AG04449 (cell line): ENCODE measurements around the gene CAPN10.
"Not testable (repeated sequence)": the region's sequence is repeated elsewhere in the genome, so short reads cannot be mapped to it uniquely, and the experiment has no call there.

ENCODE experiments used
- CTCF ChIA-PET: fragments of 350-600 bp; formaldehyde crosslinking; extraction: SDS; loops from one replicate; lab custom pipeline; 2021; ENCODE audit warnings: antibody characterized with exemption; lab: Yijun Ruan, JAX
- POLR2A ChIA-PET: fragments of 400-600, 350-600 bp; formaldehyde crosslinking; extraction: SDS; loops from one replicate; lab custom pipeline; 2020; ENCODE audit warnings: antibody characterized with exemption, inconsistent platforms; lab: Yijun Ruan, JAX
- DNase-seq: peaks from one replicate; pipeline ENCODE4 v3.0.0-alpha.2; 2010; ENCODE audit warnings: low read depth, low spot score
- H3K4me3 ChIP-seq: 2 replicates; pipeline ENCODE4 v1.5.1; 2011; ENCODE audit warnings: low read depth, mild to moderate bottlenecking, control low read depth, low read length
- TF ChIP-seq, protein P1 (sequence below): IDR thresholded peaks from one replicate; pipeline ENCODE4 v1.5.1; 2011; ENCODE audit warnings: mild to moderate bottlenecking, moderate library complexity, low read length, control low read depth, inconsistent platforms; ENCODE audit not compliant: insufficient read depth; ENCODE audit errors: missing control alignments

Gene CAPN10, protein sequence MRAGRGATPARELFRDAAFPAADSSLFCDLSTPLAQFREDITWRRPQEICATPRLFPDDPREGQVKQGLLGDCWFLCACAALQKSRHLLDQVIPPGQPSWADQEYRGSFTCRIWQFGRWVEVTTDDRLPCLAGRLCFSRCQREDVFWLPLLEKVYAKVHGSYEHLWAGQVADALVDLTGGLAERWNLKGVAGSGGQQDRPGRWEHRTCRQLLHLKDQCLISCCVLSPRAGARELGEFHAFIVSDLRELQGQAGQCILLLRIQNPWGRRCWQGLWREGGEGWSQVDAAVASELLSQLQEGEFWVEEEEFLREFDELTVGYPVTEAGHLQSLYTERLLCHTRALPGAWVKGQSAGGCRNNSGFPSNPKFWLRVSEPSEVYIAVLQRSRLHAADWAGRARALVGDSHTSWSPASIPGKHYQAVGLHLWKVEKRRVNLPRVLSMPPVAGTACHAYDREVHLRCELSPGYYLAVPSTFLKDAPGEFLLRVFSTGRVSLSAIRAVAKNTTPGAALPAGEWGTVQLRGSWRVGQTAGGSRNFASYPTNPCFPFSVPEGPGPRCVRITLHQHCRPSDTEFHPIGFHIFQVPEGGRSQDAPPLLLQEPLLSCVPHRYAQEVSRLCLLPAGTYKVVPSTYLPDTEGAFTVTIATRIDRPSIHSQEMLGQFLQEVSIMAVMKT

DNA sequence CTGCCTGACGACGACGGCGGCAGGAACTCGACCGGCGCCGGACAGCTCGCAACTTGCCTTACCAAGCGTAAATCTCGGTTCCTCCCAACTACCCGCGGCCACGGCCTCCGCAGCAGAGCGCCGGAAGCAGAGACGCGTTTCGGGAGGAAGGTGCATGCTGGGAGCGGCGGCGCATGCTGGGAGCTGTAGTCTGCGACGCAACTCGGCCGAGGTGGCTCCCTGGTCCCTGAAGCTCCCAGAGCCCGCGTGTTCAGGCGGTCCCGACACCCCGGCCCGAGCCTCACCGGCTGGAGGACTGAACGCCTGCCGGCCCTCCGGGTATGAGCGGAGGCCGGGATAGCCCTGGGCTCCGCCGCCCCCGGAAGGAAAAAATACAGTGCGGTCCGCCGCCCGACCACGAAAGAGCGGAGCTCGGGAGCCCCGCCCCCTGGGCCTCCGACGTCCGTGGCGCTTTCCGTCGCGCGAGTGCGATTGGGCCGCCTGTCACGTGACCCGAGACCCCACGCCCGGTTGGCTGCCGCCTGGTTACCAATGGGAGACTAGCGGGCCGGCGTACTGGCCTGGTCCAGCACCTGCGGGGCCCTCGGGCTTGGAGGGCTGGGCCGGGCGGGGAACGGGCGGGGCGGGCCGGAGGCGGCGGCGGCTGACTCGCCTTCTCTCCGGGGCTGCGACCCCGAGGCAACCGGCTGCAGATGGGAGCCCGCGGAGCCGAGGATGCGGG lies at the start of gene CAPN10:
TSS of gene CAPN10 (plus strand) at position 537 of the 721 bp plus-strand sequence. CDS start at position 715, 178 bp downstream.
- peak within 1 kb of the TSS; percentile 72 for H3K4me3 ChIP-seq
- TF ChIP-seq, protein P1, sequence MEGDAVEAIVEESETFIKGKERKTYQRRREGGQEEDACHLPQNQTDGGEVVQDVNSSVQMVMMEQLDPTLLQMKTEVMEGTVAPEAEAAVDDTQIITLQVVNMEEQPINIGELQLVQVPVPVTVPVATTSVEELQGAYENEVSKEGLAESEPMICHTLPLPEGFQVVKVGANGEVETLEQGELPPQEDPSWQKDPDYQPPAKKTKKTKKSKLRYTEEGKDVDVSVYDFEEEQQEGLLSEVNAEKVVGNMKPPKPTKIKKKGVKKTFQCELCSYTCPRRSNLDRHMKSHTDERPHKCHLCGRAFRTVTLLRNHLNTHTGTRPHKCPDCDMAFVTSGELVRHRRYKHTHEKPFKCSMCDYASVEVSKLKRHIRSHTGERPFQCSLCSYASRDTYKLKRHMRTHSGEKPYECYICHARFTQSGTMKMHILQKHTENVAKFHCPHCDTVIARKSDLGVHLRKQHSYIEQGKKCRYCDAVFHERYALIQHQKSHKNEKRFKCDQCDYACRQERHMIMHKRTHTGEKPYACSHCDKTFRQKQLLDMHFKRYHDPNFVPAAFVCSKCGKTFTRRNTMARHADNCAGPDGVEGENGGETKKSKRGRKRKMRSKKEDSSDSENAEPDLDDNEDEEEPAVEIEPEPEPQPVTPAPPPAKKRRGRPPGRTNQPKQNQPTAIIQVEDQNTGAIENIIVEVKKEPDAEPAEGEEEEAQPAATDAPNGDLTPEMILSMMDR: no peak
- CTCF ChIA-PET: interaction anchor here (0.8 to 5.0 kb wide), 12 partner anchors 10 to 353 kb away, joined by 3 to 75 read pairs (median 8); partner anchors contain the start of gene RNPEPL1
- DNase-seq: peak; percentile 47
- POLR2A ChIA-PET: interaction anchor here (0.8 to 2.3 kb wide), 7 partner anchors 13 to 29 kb away, joined by 3 to 10 read pairs (median 3); partner anchors contain the start of genes ANKMY1 and RNPEPL1

DNA sequence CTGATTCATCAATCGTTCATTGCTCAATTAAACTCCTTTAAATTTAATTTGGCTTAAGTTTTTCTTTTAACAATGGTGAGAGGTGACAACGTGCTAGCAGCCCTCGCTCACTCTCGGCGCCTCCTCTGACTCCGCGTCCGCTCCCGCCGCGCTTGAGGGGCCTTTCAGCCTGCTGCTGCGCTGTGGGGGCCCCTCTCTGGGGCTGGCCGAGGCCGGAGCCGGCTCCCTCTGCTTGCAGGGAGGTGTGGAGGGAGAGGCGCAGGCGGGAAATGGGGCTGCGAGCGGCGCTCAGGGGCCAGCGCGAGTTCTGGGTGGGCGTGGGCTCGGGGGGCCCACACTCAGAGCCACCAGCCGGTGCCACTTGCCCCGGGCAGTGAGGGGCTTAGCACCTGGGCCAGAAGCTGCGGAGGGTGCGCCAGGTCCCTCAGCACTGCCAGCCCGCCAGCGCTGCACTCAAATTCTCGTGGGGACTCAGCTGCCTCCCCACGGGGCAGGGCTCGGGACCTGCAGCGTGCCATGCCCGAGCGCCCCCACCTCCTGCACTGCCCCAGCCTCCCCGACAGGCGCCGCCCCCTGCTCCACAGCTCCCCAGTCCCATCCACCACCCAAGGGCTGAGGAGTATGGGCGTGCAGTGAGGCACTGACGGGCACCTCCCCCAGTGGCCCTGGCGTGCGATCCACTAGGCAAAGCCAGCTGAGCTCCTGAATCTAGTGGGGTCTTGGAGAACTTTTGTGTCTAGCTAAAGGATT lies 48.3 kb upstream of the CAPN10 start:
- DNase-seq: no peak
- POLR2A ChIA-PET: no interaction called here
- CTCF ChIA-PET: interaction anchor here (1.4 kb wide), 1 partner anchor 24 kb away, joined by 6 read pairs; no protein-coding TSS in a partner anchor
- no peak overlapping the region for H3K4me3 ChIP-seq
- TF ChIP-seq, protein P1: no peak

DNA sequence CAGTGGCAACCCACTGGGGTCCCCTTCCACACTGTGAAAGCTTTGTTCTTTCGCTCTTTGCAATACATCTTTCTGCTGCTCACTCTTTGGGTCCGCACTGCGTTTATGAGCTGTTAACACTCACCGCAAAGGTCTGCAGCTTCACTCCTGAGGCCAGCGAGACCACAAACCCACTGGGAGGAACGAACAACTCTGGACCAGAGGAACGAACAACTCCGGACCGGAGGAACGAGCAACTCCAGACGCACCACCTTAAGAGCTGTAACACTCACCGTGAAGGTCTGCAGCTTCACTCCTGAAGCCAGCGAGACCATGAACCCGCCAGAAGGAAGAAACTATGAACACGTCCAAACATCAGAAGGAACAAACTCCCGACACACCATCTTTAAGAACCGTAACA lies 47.4 kb upstream of the CAPN10 start:
- H3K4me3 ChIP-seq, POLR2A ChIA-PET: not testable (repeated sequence)
- CTCF ChIA-PET: interaction anchor here (1.4 kb wide), 1 partner anchor 25 kb away, joined by 6 read pairs; no protein-coding TSS in a partner anchor

DNA sequence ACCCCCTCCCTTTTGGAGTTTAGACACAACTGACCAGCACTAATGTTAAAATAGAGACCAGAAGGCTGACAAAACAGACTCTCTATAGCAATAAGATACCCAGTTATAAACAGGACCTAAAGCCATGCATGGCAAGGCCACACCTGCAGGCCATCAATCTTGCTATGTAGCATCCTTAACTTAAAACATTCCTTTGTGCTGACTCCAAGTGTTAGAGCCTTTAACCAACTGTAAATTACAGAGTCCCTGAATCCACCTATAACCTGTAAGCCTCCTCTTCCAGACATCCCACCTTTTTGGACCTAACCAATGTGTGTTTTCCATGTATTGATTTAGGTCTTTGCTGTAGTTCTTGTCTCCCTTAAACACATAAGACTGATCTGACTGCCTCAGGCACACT lies 46.6 kb upstream of the CAPN10 start:
- ChIA-PET POLR2A (no interaction called here), CTCF (no interaction called here)
- no peak overlapping the region for H3K4me3 ChIP-seq
- TF ChIP-seq, protein P1: no peak
- no peak for DNase-seq

More for the DNA sequence above, 47.4 kb upstream of the CAPN10 start:
- DNase-seq: not testable (repeated sequence)

DNA sequence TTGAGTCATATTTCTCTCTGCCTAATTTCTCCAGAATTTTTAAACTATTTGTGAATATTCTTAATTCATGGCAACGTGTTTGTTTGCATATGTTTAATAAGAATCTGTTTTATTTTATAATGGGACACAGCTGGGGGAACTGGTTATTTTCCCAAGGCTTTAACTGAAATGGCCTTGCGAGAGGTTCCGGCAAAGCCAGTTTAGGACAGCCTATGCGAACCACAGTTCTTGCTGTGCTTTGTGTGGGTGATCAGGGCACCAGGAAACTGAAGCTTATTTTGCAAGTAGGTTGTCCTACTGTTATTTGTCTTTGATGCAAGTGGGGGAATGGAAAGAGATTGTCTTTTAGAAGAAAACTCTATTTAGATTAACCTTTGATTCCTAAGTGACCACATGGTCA lies 35.2 kb upstream of the CAPN10 start:
- POLR2A ChIA-PET: no interaction called here
- TF ChIP-seq, protein P1: no peak
- CTCF ChIA-PET: interaction anchor here (0.8 to 1.5 kb wide), 2 partner anchors 15 to 37 kb away, joined by 3 to 7 read pairs; no protein-coding TSS in a partner anchor

DNA sequence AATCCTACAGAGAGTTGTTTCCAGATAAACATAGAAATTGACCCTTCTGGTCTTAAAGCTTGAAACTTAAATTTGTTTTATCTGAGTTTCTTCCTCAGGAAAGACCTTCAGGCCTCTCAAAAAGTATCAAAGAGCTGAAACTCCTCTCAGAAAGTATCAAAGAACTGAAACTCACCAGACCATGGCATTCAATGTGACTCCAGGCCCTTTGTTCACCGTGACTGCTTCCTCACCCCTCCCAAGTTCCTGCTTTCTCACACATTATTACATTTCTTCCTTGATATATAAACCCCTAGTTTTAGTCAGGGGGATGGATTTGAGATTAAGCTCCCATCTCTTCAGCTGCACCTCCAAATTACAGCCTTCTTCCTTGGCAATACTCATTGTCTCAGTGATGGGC lies 34.7 kb upstream of the CAPN10 start:
- POLR2A ChIA-PET: no interaction called here
- no peak overlapping the region for H3K4me3 ChIP-seq
- DNase-seq: no peak
- TF ChIP-seq, protein P1: no peak
- CTCF ChIA-PET: interaction anchor here (1.0 to 1.5 kb wide), 2 partner anchors 10 to 14 kb away, joined by 3 to 7 read pairs; no protein-coding TSS in a partner anchor

More for the DNA sequence above, 35.2 kb upstream of the CAPN10 start:
- H3K4me3 ChIP-seq: no peak overlapping the region
- DNase-seq: no peak
